ENCODE results near the gene APOL2.

- TF ChIP-seq POLR2A (IDR thresholded peaks at IDR 0.05; ENCODE audit: low read depth, low read length) = peak; percentile 37; the same call in 1 of the 2 replicates
- TF ChIP-seq TAF1 (IDR thresholded peaks at IDR 0.05; ENCODE audit: low read depth, low read length) = peak; percentile 28; the same call in 1 of the 2 replicates
Observed at GRCh38 chr22:36239401-36240171, at the start of gene APOL2.
